Peyer's patch (tissue), 4 donors: ENCODE results near the gene CELF2.

ENCODE experiments used
- CTCF ChIP-seq, 6 experiments: fragments of 450-650 bp in 4 of 6; fragments of 200-600 bp in 2 of 6; sonication (generic) in 1 of 6; IDR thresholded peaks; one replicate each; pipeline ENCODE4 v1.5.1; 2017 to 2019; ENCODE audit warnings: antibody characterized with exemption in 6 of 6, mild to moderate bottlenecking in 3 of 6, moderate library complexity in 1 of 6
- POLR2A ChIP-seq, 2 donors: fragments of 450-650 bp; IDR thresholded peaks; one replicate each; pipeline ENCODE4 v1.5.1; 2017; ENCODE audit warnings: antibody characterized with exemption in 2 of 2, mild to moderate bottlenecking in 2 of 2, moderate library complexity in 2 of 2

- TF ChIP-seq CTCF (IDR thresholded peaks at IDR 0.05) (no peak), POLR2A (IDR thresholded peaks at IDR 0.05) (no peak)
Observed at GRCh38 chr10:11112718-11113117, 95.0 kb downstream of the CELF2 start.
